OCI-LY3 (cell line): ENCODE measurements around the gene UGT1A5.

Experiments used
- H2AFZ ChIP-seq: fragments of 200-600, 300-600 bp; shearing (Covaris generic); 2 replicates; pipeline ENCODE4 v1.6.0; 2014; ENCODE audit warnings: antibody characterized with exemption, low read depth, low read length
- H3K27ac ChIP-seq: fragments of 200-600, 300-600 bp; sonication (generic); 2 replicates; pipeline ENCODE4 v1.5.1; 2014; ENCODE audit warnings: mild to moderate bottlenecking, low read length, moderate library complexity, mixed read lengths
- H3K27me3 ChIP-seq: fragments of 200-600, 300-600 bp; sonication (generic); 2 replicates; pipeline ENCODE4 v1.6.1; 2014; ENCODE audit warnings: low read depth, low read length, mixed read lengths
- H3K36me3 ChIP-seq: fragments of 200-600, 300-600 bp; sonication (generic); replicated peaks from 2 replicates; pipeline ENCODE3; 2014; ENCODE audit warnings: low read depth, low read length, mixed read lengths
- H3K4me1 ChIP-seq: fragments of 300-600, 200-600 bp; sonication (generic); 2 replicates; pipeline ENCODE4 v1.6.1; 2014; ENCODE audit warnings: low read length, mixed read lengths
- H3K4me2 ChIP-seq: fragments of 200-600, 300-600 bp; sonication (generic); 2 replicates; pipeline ENCODE4 v1.6.1; 2014; ENCODE audit warnings: low read length, mixed read lengths
- H3K4me3 ChIP-seq: fragments of 300-600, 200-600 bp; sonication (generic); 2 replicates; pipeline ENCODE4 v1.5.1; 2014; ENCODE audit warnings: antibody characterized with exemption, mild to moderate bottlenecking, low read length, moderate library complexity
- H3K79me2 ChIP-seq: fragments of 300-600, 200-600 bp; shearing (Covaris generic); 2 replicates; pipeline ENCODE4 v1.6.1; 2014; ENCODE audit warnings: mild to moderate bottlenecking, low read length, mixed read lengths
- H3K9ac ChIP-seq: fragments of 300-600, 200-600 bp; shearing (Covaris generic); 2 replicates; pipeline ENCODE4 v1.6.0; 2014; ENCODE audit warnings: mild to moderate bottlenecking, low read length, moderate library complexity
- H3K9me3 ChIP-seq: fragments of 200-600, 300-600 bp; shearing (Covaris generic); 2 replicates; pipeline ENCODE4 v1.6.1; 2014; ENCODE audit warnings: low read length, mixed read lengths; ENCODE audit not compliant: insufficient read depth
- H4K20me1 ChIP-seq: fragments of 200-600, 300-600 bp; sonication (generic); 2 replicates; pipeline ENCODE4 v1.6.1; 2016; ENCODE audit warnings: low read length, mixed read lengths; ENCODE audit not compliant: insufficient read depth
- EZH2phosphoT487 ChIP-seq: fragments of 200-600 bp; shearing (Covaris generic); IDR thresholded peaks from 2 replicates; pipeline ENCODE4 v1.6.1; 2018; ENCODE audit warnings: antibody characterized with exemption, mixed run types, low read depth
- TF ChIP-seq, protein P1 (sequence below): fragments of 200-600, 300-600 bp; sonication (generic); IDR thresholded peaks from 2 replicates; pipeline ENCODE4 v1.5.1; 2014; ENCODE audit warnings: antibody characterized with exemption, low read length, low read depth

UGT1A5 gene

DNA sequence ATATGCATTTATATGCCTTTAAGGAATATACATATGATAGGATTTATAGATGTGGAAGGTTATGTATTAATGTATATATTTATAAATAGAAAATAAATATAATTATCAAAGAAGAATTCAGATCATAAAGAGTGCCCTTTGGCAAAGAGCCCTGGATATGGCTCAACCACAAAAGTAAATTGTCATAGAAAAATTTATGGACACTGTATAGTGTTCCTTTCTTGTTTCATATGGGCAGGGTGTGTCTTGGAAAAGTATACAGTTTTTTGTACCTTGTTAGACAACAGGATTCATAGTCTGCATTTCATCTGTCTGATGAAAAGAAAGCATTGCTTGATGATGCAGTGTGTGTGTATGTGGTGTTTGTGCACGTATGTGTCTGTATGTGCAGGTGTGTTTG, 28.1 kb upstream of the UGT1A5 start:
- no peak overlapping the region for H3K27ac ChIP-seq
- no peak overlapping the region for H3K4me3 ChIP-seq
- no peaks in the 10 kb centered on the region for H3K9me3 ChIP-seq
- no peak overlapping the region for H2AFZ ChIP-seq
- no peaks in the 10 kb centered on the region for H3K4me1 ChIP-seq
- no peak overlapping the region for H3K4me2 ChIP-seq
- H3K9ac ChIP-seq = no peak overlapping the region
- TF ChIP-seq, protein P1, sequence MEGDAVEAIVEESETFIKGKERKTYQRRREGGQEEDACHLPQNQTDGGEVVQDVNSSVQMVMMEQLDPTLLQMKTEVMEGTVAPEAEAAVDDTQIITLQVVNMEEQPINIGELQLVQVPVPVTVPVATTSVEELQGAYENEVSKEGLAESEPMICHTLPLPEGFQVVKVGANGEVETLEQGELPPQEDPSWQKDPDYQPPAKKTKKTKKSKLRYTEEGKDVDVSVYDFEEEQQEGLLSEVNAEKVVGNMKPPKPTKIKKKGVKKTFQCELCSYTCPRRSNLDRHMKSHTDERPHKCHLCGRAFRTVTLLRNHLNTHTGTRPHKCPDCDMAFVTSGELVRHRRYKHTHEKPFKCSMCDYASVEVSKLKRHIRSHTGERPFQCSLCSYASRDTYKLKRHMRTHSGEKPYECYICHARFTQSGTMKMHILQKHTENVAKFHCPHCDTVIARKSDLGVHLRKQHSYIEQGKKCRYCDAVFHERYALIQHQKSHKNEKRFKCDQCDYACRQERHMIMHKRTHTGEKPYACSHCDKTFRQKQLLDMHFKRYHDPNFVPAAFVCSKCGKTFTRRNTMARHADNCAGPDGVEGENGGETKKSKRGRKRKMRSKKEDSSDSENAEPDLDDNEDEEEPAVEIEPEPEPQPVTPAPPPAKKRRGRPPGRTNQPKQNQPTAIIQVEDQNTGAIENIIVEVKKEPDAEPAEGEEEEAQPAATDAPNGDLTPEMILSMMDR = no peak
- no peak for TF ChIP-seq EZH2phosphoT487
- no peaks in the 10 kb centered on the region for H4K20me1 ChIP-seq
- no peaks in the 10 kb centered on the region for H3K27me3 ChIP-seq
- H3K79me2 ChIP-seq = no peaks in the 10 kb centered on the region
- H3K36me3 ChIP-seq = no peaks in the 10 kb centered on the region

DNA sequence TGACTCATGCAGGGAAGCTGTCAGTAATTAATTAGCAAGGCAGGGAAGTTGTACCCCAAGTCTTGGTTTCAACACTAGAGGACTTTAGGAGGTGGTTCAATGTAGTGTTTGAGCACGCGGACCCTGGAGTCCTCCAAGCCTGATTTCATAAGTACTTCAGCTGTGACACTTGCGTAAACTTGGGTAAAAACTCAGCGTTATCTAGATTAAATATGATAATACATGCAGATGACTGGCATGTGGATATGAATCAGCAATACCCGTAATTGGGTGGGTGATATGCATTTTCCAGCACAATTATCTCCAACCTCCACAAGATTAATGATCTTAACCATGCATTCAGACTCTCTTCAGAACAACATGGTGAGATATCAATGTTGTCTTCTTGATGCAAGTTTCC, 25.8 kb upstream of the UGT1A5 start:
- TF ChIP-seq, protein P1 = no peak
- no peak for TF ChIP-seq EZH2phosphoT487
- H3K9me3 ChIP-seq = no peaks in the 10 kb centered on the region
- no peak overlapping the region for H3K27ac ChIP-seq
- no peak overlapping the region for H3K4me3 ChIP-seq
- no peaks in the 10 kb centered on the region for H3K36me3 ChIP-seq
- H3K27me3 ChIP-seq = no peaks in the 10 kb centered on the region
- H3K9ac ChIP-seq = no peak overlapping the region
- H4K20me1 ChIP-seq = no peaks in the 10 kb centered on the region
- no peak overlapping the region for H2AFZ ChIP-seq
- H3K4me2 ChIP-seq = no peak overlapping the region
- no peaks in the 10 kb centered on the region for H3K79me2 ChIP-seq
- no peaks in the 10 kb centered on the region for H3K4me1 ChIP-seq

DNA sequence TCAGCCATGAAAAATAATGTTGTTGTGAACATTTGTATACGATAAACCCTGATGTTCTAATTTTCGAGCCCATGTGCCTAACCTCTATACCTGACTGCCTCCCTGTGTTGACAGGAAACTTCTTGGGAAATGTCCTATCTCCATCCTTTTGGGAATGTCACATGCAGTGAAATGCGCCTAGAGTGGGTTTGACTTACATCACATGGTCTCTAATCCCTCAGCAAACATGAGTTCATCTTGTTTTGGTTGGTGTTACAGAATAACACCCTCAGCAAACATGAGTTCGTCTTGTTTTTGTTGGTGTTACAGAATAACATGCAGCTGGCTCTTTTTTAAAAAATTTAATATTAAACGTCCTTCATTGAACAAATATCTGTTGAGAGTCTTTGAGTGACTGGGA, 24.4 kb upstream of the UGT1A5 start:
- Histone ChIP-seq H3K9me3 (no peaks in the 10 kb centered on the region), H3K4me3 (no peak overlapping the region), H3K4me1 (no peaks in the 10 kb centered on the region), H3K27ac (no peak overlapping the region), H3K27me3 (no peaks in the 10 kb centered on the region), H3K79me2 (no peaks in the 10 kb centered on the region), H3K36me3 (no peaks in the 10 kb centered on the region), H3K9ac (no peak overlapping the region), H3K4me2 (no peak overlapping the region), H4K20me1 (no peaks in the 10 kb centered on the region), H2AFZ (no peak overlapping the region)
- no peak for TF ChIP-seq EZH2phosphoT487
- TF ChIP-seq, protein P1 = no peak

DNA sequence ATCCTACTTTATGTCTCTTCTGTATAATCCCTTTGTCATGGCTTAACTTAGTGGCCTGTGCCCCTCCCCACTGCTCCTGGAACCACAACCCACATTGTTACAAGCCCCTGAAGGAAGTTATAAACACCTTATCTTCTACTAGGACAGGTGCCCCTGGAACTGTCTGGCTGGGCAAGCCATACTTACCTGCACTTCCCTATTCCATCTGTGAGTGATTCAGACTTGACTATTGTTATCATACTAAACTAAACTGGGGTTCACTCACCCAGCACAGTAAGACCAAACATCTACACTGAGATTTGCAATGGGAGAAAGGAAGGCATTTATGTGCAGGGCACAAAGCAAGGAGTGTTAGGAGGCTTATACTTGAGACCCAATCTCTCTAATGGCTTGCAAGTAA, 23.7 kb upstream of the UGT1A5 start:
- TF ChIP-seq EZH2phosphoT487 = no peak
- TF ChIP-seq, protein P1 = no peak
- no peaks in the 10 kb centered on the region for H3K9me3 ChIP-seq
- H3K27me3 ChIP-seq = no peaks in the 10 kb centered on the region
- no peaks in the 10 kb centered on the region for H3K79me2 ChIP-seq
- H3K4me2 ChIP-seq = no peak overlapping the region
- no peaks in the 10 kb centered on the region for H3K36me3 ChIP-seq
- no peaks in the 10 kb centered on the region for H4K20me1 ChIP-seq
- H3K4me3 ChIP-seq = no peak overlapping the region
- H3K9ac ChIP-seq = no peak overlapping the region
- H3K4me1 ChIP-seq = no peaks in the 10 kb centered on the region
- H3K27ac ChIP-seq = no peak overlapping the region
- no peak overlapping the region for H2AFZ ChIP-seq
